GM06990 (cell line): ENCODE results near the gene ZSCAN20.

Experiments
- DNase-seq: peaks from one replicate; pipeline ENCODE4 v3.0.0-alpha.2; 2011; ENCODE audit not compliant: insufficient read length; ENCODE audit errors: extremely low read depth
- H3K27me3 ChIP-seq: replicated peaks from 2 replicates; pipeline ENCODE4 v1.6.0; 2011; ENCODE audit warnings: low read length; ENCODE audit not compliant: control insufficient read depth, insufficient read depth
- H3K36me3 ChIP-seq: 2 replicates; pipeline ENCODE4 v1.5.1; 2011; ENCODE audit warnings: low read length; ENCODE audit not compliant: control insufficient read depth, insufficient read depth
- H3K4me3 ChIP-seq: replicated peaks from 2 replicates; pipeline ENCODE4 v1.5.1; 2011; ENCODE audit warnings: low read depth, mild to moderate bottlenecking, control low read depth, low read length
- TF ChIP-seq, protein P1 (sequence below): IDR thresholded peaks from 2 replicates; pipeline ENCODE4 v1.5.1; 2011; ENCODE audit warnings: low read length, control low read depth, mild to moderate bottlenecking, inconsistent platforms; ENCODE audit not compliant: insufficient read depth, poor library complexity, severe bottlenecking

ZSCAN20 gene

DNA sequence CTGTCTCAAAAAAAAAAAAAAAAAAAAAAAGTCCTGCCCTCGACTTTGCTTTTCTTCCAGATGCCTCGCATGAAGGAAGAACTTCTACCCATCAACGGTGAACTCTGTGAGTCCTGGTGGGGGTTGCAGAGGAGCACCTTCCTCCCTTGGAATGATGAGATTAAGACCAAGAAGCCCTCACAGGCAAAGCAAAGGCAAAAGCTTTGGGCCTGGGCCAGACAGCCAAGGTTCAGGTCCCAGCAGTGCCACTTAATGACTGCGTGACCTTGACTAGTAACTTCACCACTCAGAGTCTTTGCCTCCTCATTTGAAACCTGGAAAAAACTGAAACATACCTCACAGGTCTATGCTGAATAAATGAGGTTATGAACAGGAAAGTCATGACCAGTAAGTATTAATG is 55.5 kb downstream of the ZSCAN20 start:
- no peaks in the 10 kb centered on the region for H3K27me3 ChIP-seq
- H3K4me3 ChIP-seq = no peak overlapping the region
- DNase-seq = no peak
- H3K36me3 ChIP-seq = no peaks in the 10 kb centered on the region
- TF ChIP-seq, protein P1, sequence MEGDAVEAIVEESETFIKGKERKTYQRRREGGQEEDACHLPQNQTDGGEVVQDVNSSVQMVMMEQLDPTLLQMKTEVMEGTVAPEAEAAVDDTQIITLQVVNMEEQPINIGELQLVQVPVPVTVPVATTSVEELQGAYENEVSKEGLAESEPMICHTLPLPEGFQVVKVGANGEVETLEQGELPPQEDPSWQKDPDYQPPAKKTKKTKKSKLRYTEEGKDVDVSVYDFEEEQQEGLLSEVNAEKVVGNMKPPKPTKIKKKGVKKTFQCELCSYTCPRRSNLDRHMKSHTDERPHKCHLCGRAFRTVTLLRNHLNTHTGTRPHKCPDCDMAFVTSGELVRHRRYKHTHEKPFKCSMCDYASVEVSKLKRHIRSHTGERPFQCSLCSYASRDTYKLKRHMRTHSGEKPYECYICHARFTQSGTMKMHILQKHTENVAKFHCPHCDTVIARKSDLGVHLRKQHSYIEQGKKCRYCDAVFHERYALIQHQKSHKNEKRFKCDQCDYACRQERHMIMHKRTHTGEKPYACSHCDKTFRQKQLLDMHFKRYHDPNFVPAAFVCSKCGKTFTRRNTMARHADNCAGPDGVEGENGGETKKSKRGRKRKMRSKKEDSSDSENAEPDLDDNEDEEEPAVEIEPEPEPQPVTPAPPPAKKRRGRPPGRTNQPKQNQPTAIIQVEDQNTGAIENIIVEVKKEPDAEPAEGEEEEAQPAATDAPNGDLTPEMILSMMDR = no peak

DNA sequence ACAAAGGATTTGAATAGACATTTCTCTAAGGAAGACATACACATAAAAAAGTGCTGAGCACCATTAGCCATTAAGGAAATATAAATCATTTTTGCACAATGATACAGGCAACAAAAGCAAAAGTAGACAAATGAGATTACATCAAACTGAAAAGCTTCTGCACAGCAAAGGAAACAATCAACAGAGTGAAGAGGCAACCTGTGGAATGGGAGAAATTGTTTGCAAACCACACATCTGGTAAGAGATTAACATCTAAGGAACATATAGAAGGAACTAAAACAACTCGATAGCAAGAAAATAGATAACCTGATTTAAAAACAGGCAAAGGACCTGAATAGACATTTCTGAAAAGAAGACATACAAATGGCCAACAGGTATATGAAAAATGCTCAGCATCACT is 57.5 kb downstream of the ZSCAN20 start:
- Histone ChIP-seq H3K36me3 (no peaks in the 10 kb centered on the region), H3K4me3 (no peak overlapping the region), H3K27me3 (no peaks in the 10 kb centered on the region)
- TF ChIP-seq, protein P1 = no peak
- no peak for DNase-seq

DNA sequence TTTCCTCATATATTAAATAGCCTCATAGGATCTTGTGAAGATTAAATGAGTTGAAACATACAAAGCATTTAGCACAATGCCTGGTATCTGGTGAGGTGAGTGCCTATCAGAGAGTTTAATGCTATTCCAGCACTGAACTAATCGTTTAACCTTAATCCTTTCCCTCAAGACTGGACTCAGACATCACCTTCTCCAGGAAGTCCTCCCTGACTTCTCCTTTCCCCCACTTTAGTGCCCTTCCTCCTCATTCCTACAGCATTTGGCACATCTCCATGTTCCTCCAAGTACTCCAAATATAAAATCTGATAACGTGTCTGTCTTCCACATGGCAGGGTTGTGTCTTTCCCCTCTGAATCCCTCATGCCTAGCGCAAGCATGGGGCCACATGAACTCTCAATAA is 59.8 kb downstream of the ZSCAN20 start:
- no peaks in the 10 kb centered on the region for H3K36me3 ChIP-seq
- TF ChIP-seq, protein P1 = no peak
- H3K27me3 ChIP-seq = no peaks in the 10 kb centered on the region
- H3K4me3 ChIP-seq = no peak overlapping the region
- DNase-seq = no peak

DNA sequence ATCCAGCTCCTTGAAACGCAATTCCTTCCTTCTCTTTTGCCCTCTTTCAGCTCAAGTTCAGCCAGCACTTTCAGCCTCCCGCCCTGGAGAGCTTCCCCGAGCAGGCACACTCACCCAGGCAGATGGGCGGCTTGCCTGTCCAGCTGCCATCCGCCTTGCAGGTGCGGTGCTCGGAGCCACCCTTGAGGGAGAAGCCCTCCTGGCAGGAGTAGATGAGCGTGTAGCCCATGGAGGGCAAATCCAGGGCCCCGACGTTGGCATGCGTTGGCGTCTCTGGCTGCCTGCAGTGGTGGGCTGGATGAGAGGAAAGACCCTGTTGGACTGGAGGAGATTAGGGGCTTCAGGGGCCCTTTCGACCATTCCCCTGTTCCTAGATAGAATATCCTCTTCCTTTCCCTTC is 60.5 kb downstream of the ZSCAN20 start:
- Histone ChIP-seq H3K4me3 (no peak overlapping the region), H3K27me3 (no peaks in the 10 kb centered on the region), H3K36me3 (no peaks in the 10 kb centered on the region)
- no peak for DNase-seq
- TF ChIP-seq, protein P1 = no peak

DNA sequence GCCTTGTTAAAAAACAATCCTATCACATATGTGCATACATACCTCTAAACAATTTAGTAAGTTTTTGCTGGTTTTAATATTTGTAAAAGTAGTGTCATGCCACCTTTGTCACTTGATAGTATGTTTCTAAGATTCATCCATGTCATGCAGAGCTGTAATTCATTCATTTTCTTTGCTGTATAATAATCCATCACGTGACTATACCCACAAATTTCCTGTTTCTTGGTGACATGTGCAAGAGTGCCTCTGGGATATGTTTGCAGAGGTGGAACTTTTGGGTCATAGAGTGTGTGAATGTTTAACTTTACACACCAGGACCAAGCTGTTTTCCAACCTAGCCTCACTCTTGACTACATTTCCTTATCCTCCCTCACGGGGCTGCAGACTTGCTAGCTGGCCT is 62.9 kb downstream of the ZSCAN20 start:
- no peaks in the 10 kb centered on the region; the same call in 1 of the 2 replicates for H3K27me3 ChIP-seq
- no peak for DNase-seq
- TF ChIP-seq, protein P1 = no peak
- H3K4me3 ChIP-seq = no peak overlapping the region
- no peaks in the 10 kb centered on the region for H3K36me3 ChIP-seq

DNA sequence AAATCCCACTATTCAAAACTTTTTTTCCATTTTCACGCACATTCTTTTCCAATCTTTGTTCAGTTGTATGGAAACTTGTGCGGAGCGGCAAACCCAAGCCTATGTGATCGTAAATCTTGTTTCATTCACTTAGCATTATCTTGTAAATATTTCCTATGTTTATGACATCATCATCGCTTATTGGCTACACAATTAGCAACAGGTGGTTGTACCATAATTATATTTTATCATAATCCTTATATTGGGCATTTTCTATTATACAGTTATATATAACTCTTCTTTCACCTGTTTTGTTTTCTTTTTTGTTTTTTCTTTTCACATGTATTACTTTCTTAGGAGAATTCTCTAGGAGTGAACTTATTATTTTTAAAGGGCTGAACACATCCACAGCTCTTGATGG is 65.4 kb downstream of the ZSCAN20 start:
- H3K36me3 ChIP-seq = no peaks in the 10 kb centered on the region
- TF ChIP-seq, protein P1 = no peak
- no peak for DNase-seq
- H3K27me3 ChIP-seq = no peaks in the 10 kb centered on the region; the same call in 1 of the 2 replicates
- H3K4me3 ChIP-seq = no peak overlapping the region
